Gastroesophageal sphincter (tissue), 4 donors: ENCODE data around the gene TBX3. TPM values are rescaled to one million over a fixed set of nuclear protein-coding genes. Genes with fewer than 3 reads are reported as not detected.

Source experiments
- ATAC-seq: fragments of 150-250 bp; one replicate; pipeline ENCODE4 v1.9.1; 2016; ENCODE audit warnings: mild to moderate bottlenecking, moderate library complexity
- H3K27ac ChIP-seq, 4 donors: fragments of 200-600 bp; sonication (generic) in 3 of 4; 1 replicate in 3 of 4; 2 replicates in 1 of 4; pipeline ENCODE4 v1.5.1; 2016 to 2019
- H3K27me3 ChIP-seq: fragments of 200-600 bp; sonication (generic); one replicate; pipeline ENCODE4 v1.5.1; 2019
- H3K36me3 ChIP-seq, 2 donors: fragments of 200-600 bp; sonication (generic); one replicate each; pipeline ENCODE4 v1.5.1; 2019; ENCODE audit warnings: control low read depth in 1 of 2
- H3K4me1 ChIP-seq, 3 donors: fragments of 200-600 bp; sonication (generic); 1 replicate in 2 of 3; 2 replicates in 1 of 3; pipeline ENCODE4 v1.5.1; 2016 to 2019; ENCODE audit warnings: control low read depth in 2 of 3
- H3K4me3 ChIP-seq, 2 donors: fragments of 200-600 bp; sonication (generic); one replicate each; pipeline ENCODE4 v1.5.1; 2019; ENCODE audit warnings: mild to moderate bottlenecking in 1 of 2, moderate library complexity in 1 of 2
- H3K9me3 ChIP-seq, 3 donors: fragments of 200-600 bp; sonication (generic); one replicate each; pipeline ENCODE4 v1.5.1; 2017 to 2019; ENCODE audit warnings: control low read depth in 2 of 3
- CTCF ChIP-seq, 4 experiments: fragments of 200-600 bp in 2 of 4; fragments of 450-650 bp in 2 of 4; sonication (generic) in 1 of 4; IDR thresholded peaks; one replicate each; pipeline ENCODE4 v1.5.1; 2017 to 2019; ENCODE audit warnings: antibody characterized with exemption in 4 of 4, mild to moderate bottlenecking in 2 of 4, moderate library complexity in 2 of 4
- EP300 ChIP-seq: sonication (generic); formaldehyde crosslinking; IDR thresholded peaks from one replicate; pipeline ENCODE4 v1.6.1; 2017; ENCODE audit warnings: antibody characterized with exemption, mild to moderate bottlenecking
- POLR2A ChIP-seq, 2 donors: fragments of 450-650 bp; IDR thresholded peaks; one replicate each; pipeline ENCODE4 v1.6.1; 2017; ENCODE audit warnings: antibody characterized with exemption in 2 of 2, mild to moderate bottlenecking in 2 of 2, moderate library complexity in 1 of 2
- POLR2AphosphoS5 ChIP-seq: sonication (generic); formaldehyde crosslinking; IDR thresholded peaks from one replicate; pipeline ENCODE4 v1.6.1; 2017; ENCODE audit warnings: antibody characterized with exemption
- WGBS, 2 donors: methylation state at CpG; one replicate each; pipeline ENCODE4 v1.1.5; 2018; ENCODE audit warnings: low coverage in 1 of 2; 5-methylcytosine and 5-hydroxymethylcytosine counted together
- total RNA-seq, 4 donors: library from RNA; depleted of rRNA; stranded (reverse); fragments of >200 nt; gene quantifications; one replicate each; pipeline ENCODE4 v1.1.0, GENCODE V29; 2016

TBX3 gene
- total RNA-seq, 4 donors from 2014 or later = 6.9 to 17.4 (median 10.0) TPM

- Histone ChIP-seq H3K4me1 (peaks cover 0 to 4% (median 0%) of the 10 kb centered on the region in 3 donors), H3K27ac (no peak overlapping the region), H3K4me3 (no peak overlapping the region), H3K9me3 (no peaks in the 10 kb centered on the region), H3K27me3 (peaks cover 29% of the 10 kb centered on the region), H3K36me3 (no peaks in the 10 kb centered on the region)
- ATAC-seq = no peak
- 91 to 92% methylated on average over 5 to 6 of the region's 6 CpGs for WGBS, 2 donors
- TF ChIP-seq POLR2A (IDR thresholded peaks at IDR 0.05) (no peak), EP300 (no peak), CTCF (IDR thresholded peaks at IDR 0.05) (no peak), POLR2AphosphoS5 (no peak)
These were observed 26.4 kb downstream of the TBX3 start for GRCh38 chr12:114657597-114657920.

GRCh38 chr12:114656906-114657596 lies 26.9 kb downstream of the TBX3 start:
- H3K4me1 ChIP-seq = no peaks in the 10 kb centered on the region
- no peaks in the 10 kb centered on the region for H3K9me3 ChIP-seq
- no peak overlapping the region for H3K27ac ChIP-seq
- no peak overlapping the region for H3K4me3 ChIP-seq
- ATAC-seq = no peak
- peaks cover 27% of the 10 kb centered on the region for H3K27me3 ChIP-seq
- WGBS, 2 donors = 82 to 88% methylated on average over 4 to 7 of the region's 8 CpGs
- TF ChIP-seq POLR2AphosphoS5 (no peak), CTCF (IDR thresholded peaks at IDR 0.05) (no peak), POLR2A (IDR thresholded peaks at IDR 0.05) (no peak), EP300 (no peak)
- no peaks in the 10 kb centered on the region for H3K36me3 ChIP-seq

- no peaks in the 10 kb centered on the region for H3K36me3 ChIP-seq
- H3K27me3 ChIP-seq = peaks cover 29% of the 10 kb centered on the region
- no peaks in the 10 kb centered on the region for H3K9me3 ChIP-seq
- WGBS, 2 donors = 63 to 67% methylated on average over 3 to 8 of the region's 12 CpGs
- ATAC-seq = no peak
- no peak overlapping the region for H3K4me3 ChIP-seq
- H3K4me1 ChIP-seq = no peaks in the 10 kb centered on the region
- no peak overlapping the region for H3K27ac ChIP-seq
- TF ChIP-seq POLR2A (IDR thresholded peaks at IDR 0.05) (no peak), POLR2AphosphoS5 (peak; percentile 62)
These were observed 27.8 kb downstream of the TBX3 start for GRCh38 chr12:114655934-114656749.

- ATAC-seq = no peak
- Histone ChIP-seq H3K4me3 (no peak overlapping the region), H3K4me1 (no peaks in the 10 kb centered on the region), H3K27me3 (peaks cover 36% of the 10 kb centered on the region), H3K27ac (no peak overlapping the region), H3K9me3 (no peaks in the 10 kb centered on the region), H3K36me3 (no peaks in the 10 kb centered on the region)
- TF ChIP-seq CTCF (IDR thresholded peaks at IDR 0.05) (no peak), EP300 (no peak), POLR2AphosphoS5 (no peak), POLR2A (IDR thresholded peaks at IDR 0.05) (no peak)
- WGBS, 2 donors = 40 to 53% methylated on average over 2 to 3 of the region's 10 CpGs
These were observed 34.4 kb downstream of the TBX3 start for GRCh38 chr12:114649585-114649984.

- H3K4me1 ChIP-seq = no peaks in the 10 kb centered on the region
- no peak for TF ChIP-seq POLR2AphosphoS5
- WGBS, 2 donors = 72 to 87% methylated on average over 2 to 3 of the region's 3 CpGs
- H3K36me3 ChIP-seq = no peaks in the 10 kb centered on the region
- no peak overlapping the region for H3K27ac ChIP-seq
- peaks cover 37% of the 10 kb centered on the region for H3K27me3 ChIP-seq
- ATAC-seq = no peak
- H3K9me3 ChIP-seq = no peaks in the 10 kb centered on the region
- no peak overlapping the region for H3K4me3 ChIP-seq
These were observed 35.3 kb downstream of the TBX3 start for GRCh38 chr12:114648711-114649110.
